ENCODE data around the gene SEMA6B.

SEMA6B gene

DNA sequence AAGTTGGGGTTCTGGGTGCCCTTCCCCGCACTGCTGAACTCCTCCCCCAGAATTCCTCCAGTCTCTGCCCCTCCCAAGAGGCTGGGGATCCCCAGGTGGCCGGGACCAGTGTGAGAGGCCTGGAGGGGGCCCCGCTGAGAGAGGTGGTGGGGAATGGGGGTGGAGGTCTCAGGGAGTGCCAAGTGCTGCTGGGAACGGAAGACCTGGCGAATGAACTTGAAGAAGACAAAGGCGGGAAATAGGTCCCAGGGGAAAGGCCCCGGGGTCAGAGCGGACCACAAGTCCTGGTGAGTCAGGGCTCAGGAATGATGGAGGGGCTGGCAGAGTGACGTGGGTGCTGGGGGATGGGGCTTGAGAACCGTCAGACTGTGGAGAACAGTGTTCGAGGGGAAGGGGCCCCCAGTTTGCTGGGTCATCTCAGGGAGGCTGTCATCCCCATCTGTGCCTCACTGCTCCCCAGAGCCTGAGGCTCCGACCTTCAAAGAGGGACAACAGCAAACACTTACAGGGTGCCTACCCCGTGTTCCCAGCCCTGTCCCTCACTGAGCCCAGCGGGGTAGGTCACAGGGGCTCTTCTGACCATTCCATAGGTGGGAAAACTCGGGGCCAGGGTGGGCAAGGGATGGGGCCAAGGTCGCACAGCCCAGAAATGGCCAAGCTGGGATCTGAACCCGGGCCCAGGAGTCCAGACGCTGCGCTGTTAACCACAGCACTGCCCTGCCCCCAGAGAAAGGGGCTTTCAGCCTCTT lies 16.0 kb upstream of the SEMA6B start (continued):
- TF ChIP-seq, protein P1, sequence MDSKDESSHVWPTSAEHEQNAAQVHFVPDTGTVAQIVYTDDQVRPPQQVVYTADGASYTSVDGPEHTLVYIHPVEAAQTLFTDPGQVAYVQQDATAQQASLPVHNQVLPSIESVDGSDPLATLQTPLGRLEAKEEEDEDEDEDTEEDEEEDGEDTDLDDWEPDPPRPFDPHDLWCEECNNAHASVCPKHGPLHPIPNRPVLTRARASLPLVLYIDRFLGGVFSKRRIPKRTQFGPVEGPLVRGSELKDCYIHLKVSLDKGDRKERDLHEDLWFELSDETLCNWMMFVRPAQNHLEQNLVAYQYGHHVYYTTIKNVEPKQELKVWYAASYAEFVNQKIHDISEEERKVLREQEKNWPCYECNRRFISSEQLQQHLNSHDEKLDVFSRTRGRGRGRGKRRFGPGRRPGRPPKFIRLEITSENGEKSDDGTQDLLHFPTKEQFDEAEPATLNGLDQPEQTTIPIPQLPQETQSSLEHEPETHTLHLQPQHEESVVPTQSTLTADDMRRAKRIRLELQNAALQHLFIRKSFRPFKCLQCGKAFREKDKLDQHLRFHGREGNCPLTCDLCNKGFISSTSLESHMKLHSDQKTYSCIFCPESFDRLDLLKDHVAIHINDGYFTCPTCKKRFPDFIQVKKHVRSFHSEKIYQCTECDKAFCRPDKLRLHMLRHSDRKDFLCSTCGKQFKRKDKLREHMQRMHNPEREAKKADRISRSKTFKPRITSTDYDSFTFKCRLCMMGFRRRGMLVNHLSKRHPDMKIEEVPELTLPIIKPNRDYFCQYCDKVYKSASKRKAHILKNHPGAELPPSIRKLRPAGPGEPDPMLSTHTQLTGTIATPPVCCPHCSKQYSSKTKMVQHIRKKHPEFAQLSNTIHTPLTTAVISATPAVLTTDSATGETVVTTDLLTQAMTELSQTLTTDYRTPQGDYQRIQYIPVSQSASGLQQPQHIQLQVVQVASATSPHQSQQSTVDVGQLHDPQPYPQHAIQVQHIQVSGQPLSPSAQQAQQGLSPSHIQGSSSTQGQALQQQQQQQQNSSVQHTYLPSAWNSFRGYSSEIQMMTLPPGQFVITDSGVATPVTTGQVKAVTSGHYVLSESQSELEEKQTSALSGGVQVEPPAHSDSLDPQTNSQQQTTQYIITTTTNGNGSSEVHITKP (tag by site-specific recombination; IDR thresholded peaks at IDR 0.05), result peak; percentile 79
- peak; percentile 89 for TF ChIP-seq ZNF366 (tag by site-specific recombination; conservative IDR thresholded peaks at IDR 0.05)
- no peak for TF ChIP-seq GFI1B (tag by site-specific recombination; IDR thresholded peaks at IDR 0.05)
- no peak for TF ChIP-seq ZBTB8A (tag by site-specific recombination; IDR thresholded peaks at IDR 0.05)
- TF ChIP-seq ZNF660 (tag by site-specific recombination; IDR thresholded peaks at IDR 0.05), result peak; percentile 46; the same call in 1 of the 2 replicates
- TF ChIP-seq MZF1 (tag by site-specific recombination; IDR thresholded peaks at IDR 0.05; ENCODE audit: borderline replicate concordance), result 0 out of 2 replicates have a peak, but pooled peaks have one; percentile 47
- TF ChIP-seq ZNF560 (tag by site-specific recombination; IDR thresholded peaks at IDR 0.05; ENCODE audit: borderline replicate concordance), result no peak
- TF ChIP-seq ZXDB (tag by site-specific recombination; IDR thresholded peaks at IDR 0.05), result peak; percentile 88
- no peak for TF ChIP-seq HOXD13 (CRISPR knock-in tag; IDR thresholded peaks at IDR 0.05; ENCODE audit: borderline replicate concordance)
- TF ChIP-seq SCRT2 (tag by site-specific recombination; IDR thresholded peaks at IDR 0.05), result peak; percentile 61
- no peak for TF ChIP-seq ZNF707 (tag by site-specific recombination; IDR thresholded peaks at IDR 0.05)
- no peak for TF ChIP-seq RBAK (tag by site-specific recombination; IDR thresholded peaks at IDR 0.05)
- TF ChIP-seq ZNF549 (tag by site-specific recombination; IDR thresholded peaks at IDR 0.05), result no peak
- TF ChIP-seq ZNF24 (tag by site-specific recombination; IDR thresholded peaks at IDR 0.05), result peak; percentile 94; the same call in 1 of the 2 replicates
- no peak for TF ChIP-seq ZSCAN30 (tag by site-specific recombination; IDR thresholded peaks at IDR 0.05)
- no peak for TF ChIP-seq ZNF670 (tag by site-specific recombination; IDR thresholded peaks at IDR 0.05; ENCODE audit: low read depth)
- TF ChIP-seq, protein P2, sequence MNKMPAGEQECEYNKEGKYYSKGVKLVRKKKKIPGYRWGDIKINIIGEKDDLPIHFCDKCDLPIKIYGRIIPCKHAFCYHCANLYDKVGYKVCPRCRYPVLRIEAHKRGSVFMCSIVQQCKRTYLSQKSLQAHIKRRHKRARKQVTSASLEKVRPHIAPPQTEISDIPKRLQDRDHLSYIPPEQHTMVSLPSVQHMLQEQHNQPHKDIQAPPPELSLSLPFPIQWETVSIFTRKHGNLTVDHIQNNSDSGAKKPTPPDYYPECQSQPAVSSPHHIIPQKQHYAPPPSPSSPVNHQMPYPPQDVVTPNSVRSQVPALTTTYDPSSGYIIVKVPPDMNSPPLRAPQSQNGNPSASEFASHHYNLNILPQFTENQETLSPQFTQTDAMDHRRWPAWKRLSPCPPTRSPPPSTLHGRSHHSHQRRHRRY (tag by site-specific recombination; IDR thresholded peaks at IDR 0.05), result no peak
- no peak for TF ChIP-seq ZNF214 (tag by site-specific recombination; IDR thresholded peaks at IDR 0.05; ENCODE audit: borderline replicate concordance)
- no peak for TF ChIP-seq ZNF138 (tag by site-specific recombination; IDR thresholded peaks at IDR 0.05; ENCODE audit: borderline replicate concordance)
- no peak for TF ChIP-seq HOXA7 (CRISPR knock-in tag; IDR thresholded peaks at IDR 0.05; ENCODE audit: borderline replicate concordance)
- TF ChIP-seq ZNF146 (tag by site-specific recombination; IDR thresholded peaks at IDR 0.05), result peak; percentile 49; the same call in 1 of the 2 replicates
- no peak for TF ChIP-seq ZFP41 (tag by site-specific recombination; IDR thresholded peaks at IDR 0.05; ENCODE audit: borderline replicate concordance)
- TF ChIP-seq YY1 (tag by site-specific recombination; IDR thresholded peaks at IDR 0.05), result no peak
- TF ChIP-seq HIC1 (tag by site-specific recombination; IDR thresholded peaks at IDR 0.05), result peak; percentile 99
- TF ChIP-seq ZNF202 (tag by site-specific recombination; IDR thresholded peaks at IDR 0.05; ENCODE audit: borderline replicate concordance), result no peak
- no peak for TF ChIP-seq ZNF626 (tag by site-specific recombination; IDR thresholded peaks at IDR 0.05)
- TF ChIP-seq TCF7L2 (IDR thresholded peaks at IDR 0.05; ENCODE audit: borderline replicate concordance, low read depth, low read length), result no peak
- TF ChIP-seq ZNF658 (tag by site-specific recombination; IDR thresholded peaks at IDR 0.05), result no peak
- TF ChIP-seq ZNF837 (tag by site-specific recombination; IDR thresholded peaks at IDR 0.05), result no peak
- no peak for TF ChIP-seq ZNF596 (tag by site-specific recombination; IDR thresholded peaks at IDR 0.05)
- TF ChIP-seq GLIS2 (tag by site-specific recombination; IDR thresholded peaks at IDR 0.05), result peak; percentile 90
- TF ChIP-seq ZNF473 (tag by site-specific recombination; IDR thresholded peaks at IDR 0.05), result no peak
- no peak for TF ChIP-seq ZNF280C (tag by site-specific recombination; IDR thresholded peaks at IDR 0.05)

Measured in HEK293 (cell line).